CD4-positive, alpha-beta T cell treated with Interleukin-4 for 1 hour (primary cell): ENCODE results near the gene RABGAP1L.
"Not testable (repeated sequence)": the region's sequence is repeated elsewhere in the genome, so short reads cannot be mapped to it uniquely, and the experiment has no call there.

Source experiments
- DNase-seq, 2 donors: peaks; one replicate each; pipeline ENCODE4 v3.0.0-alpha.2; 2020 to 2022

RABGAP1L gene

GRCh38 chr1:174469052-174469451 lies 309.7 kb downstream of the RABGAP1L start:
- DNase-seq: no peak

- no peak for DNase-seq
These were observed 310.4 kb downstream of the RABGAP1L start for GRCh38 chr1:174469687-174470086.

DNA sequence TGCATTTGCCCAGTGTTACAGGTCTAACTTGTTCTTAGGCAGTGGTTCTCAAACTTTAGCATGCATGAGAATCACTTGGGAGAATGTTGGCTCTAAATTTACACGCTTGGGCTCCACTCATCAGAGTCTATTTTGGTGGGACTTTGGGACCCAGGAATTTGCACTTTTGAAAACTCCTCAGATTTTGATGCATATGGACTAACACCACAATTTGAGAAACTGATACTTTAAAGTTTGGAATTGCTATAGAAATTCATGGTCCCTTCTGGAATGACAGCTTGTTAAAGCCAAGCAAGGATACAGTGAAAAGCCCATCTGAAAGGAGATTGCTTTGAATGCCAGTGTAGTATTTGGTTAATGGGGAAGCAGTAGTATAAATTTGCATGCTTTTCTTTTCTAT lies 320.0 kb downstream of the RABGAP1L start:
- DNase-seq: no peak

DNA sequence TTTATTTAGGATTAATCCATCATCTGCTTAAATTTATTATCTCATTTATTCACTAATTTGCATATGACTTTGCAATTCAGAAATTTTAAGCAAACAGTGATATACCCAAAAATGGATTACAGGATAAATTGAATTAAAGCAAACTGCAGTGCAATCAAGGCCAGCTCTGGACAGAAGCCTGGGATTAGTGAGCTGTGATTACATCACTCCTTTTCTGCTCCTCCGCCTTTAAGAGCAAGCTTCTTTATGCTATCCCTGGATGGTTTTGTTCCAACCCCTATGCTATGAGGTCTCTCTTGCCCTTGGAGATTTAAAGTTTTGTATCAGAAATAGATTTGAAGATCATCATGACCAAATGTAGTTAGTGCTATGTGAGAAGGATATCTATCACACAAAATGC lies 321.0 kb downstream of the RABGAP1L start:
- DNase-seq: no peak

GRCh38 chr1:174491606-174492005 lies 332.3 kb downstream of the RABGAP1L start:
- DNase-seq: no peak

GRCh38 chr1:174497478-174497877 lies 338.2 kb downstream of the RABGAP1L start:
- no peak for DNase-seq

- not testable (repeated sequence) for DNase-seq
These were observed 357.4 kb downstream of the RABGAP1L start for GRCh38 chr1:174516755-174517154.

- DNase-seq: no peak
These were observed 360.5 kb downstream of the RABGAP1L start for GRCh38 chr1:174519844-174520243.

- DNase-seq: no peak
These were observed 372.4 kb downstream of the RABGAP1L start for GRCh38 chr1:174531751-174532150.

- DNase-seq: no peak
These were observed 375.5 kb downstream of the RABGAP1L start for GRCh38 chr1:174534789-174535188.

- DNase-seq: no peak
These were observed 375.9 kb downstream of the RABGAP1L start for GRCh38 chr1:174535207-174535606.

- not testable (repeated sequence) for DNase-seq
These were observed 384.1 kb downstream of the RABGAP1L start for GRCh38 chr1:174543421-174543820.

DNA sequence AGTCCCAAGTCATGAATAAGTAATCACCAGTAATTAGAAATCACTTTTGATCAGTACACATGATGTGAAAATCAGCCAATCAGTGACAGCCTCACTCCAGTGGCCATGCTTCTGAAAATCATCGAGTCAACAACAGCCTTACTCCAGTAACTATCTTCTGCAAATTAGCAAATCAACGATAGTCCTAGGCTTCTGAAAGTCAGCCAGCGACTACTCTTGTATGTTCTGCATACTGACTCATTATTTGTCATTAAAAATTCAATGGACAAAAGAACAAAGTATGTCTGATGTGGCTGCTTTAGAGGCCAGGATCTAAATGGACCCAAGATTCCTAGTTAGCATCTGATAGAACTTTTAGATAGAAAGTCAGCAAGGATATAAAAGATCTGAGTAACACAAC lies 391.0 kb downstream of the RABGAP1L start:
- DNase-seq: no peak

GRCh38 chr1:174556392-174556791 lies 397.1 kb downstream of the RABGAP1L start:
- no peak for DNase-seq

GRCh38 chr1:174568551-174568950 lies 409.2 kb downstream of the RABGAP1L start:
- DNase-seq: no peak

DNA sequence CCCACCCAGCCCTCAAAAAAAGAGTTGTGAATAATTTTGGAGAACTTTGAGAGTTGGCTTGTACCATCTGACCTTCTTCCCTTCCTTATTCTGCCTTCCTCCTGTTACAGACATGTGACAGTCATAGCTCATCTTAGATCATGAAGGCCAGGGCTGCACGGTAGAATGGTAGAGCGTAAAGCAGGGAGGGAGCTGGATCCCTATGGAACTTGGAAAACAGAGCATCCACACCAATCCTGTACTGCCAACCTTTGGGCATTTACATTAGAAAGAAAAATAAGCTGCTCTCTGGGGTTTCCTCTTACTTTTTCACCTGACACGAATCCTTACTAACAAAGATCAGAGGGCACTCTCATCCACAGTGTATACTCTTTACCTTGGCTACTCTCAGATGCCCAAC lies 409.9 kb downstream of the RABGAP1L start:
- DNase-seq: no peak

- no peak for DNase-seq
These were observed 413.5 kb downstream of the RABGAP1L start for GRCh38 chr1:174572771-174573170.

DNA sequence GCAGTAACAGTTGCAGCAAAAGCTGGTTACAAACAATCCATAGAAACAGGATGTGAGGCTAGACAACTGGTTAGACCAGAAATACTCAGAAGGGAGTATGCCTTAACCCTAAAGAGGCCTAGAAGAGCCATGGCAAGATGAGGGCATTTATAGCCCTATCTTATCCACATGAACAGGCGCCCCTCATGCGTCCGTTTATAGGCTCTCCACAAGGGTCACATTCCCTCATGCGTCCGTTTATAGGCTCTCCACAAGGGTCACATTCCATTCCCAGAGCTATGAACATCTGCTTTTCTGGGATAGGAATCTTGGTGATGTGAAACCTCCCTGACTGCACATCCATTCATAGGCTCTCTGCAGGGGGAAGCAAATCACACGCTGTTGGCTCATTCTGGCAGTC lies 416.8 kb downstream of the RABGAP1L start:
- not testable (repeated sequence) for DNase-seq

GRCh38 chr1:174577681-174578080 lies 418.4 kb downstream of the RABGAP1L start:
- DNase-seq: no peak

DNA sequence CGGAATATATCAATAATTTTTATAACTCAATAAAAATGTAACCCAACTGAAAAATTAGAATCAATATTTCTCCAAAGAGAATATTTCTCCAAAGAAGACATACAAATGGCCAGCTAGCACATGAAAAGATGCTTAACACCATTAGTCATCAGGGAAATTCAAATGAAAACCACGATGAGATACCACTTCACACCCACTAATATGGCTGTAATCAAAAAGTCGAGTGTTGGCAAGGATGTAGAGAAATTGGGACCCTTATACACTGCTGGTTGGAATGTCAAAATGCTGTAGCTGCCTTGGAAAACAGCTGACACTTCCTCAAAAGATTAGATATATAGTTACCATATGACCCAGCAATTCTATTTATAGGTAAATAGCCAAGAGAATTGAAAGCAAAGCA lies 421.5 kb downstream of the RABGAP1L start:
- DNase-seq: no peak

DNA sequence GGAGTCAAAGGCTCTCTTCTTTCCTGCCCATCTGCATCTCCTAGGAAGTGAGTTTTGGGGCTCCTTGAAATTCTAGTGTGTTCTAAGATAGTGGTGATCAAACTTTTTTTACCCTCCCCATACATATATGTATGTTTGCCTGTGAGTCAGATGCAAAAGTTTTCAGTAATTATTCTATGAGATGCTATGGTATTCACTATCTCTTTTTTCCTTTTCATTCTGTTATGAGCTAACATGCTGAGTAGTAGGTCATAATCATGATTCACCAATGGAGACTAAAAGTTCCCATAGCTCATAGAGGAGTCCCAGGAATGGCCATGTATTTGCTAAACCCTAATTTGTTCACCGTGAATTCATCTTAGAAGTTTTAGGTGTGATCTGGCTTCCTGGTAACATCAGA lies 424.0 kb downstream of the RABGAP1L start:
- DNase-seq: no peak

- no peak for DNase-seq
These were observed 424.8 kb downstream of the RABGAP1L start for GRCh38 chr1:174584071-174584470.

DNA sequence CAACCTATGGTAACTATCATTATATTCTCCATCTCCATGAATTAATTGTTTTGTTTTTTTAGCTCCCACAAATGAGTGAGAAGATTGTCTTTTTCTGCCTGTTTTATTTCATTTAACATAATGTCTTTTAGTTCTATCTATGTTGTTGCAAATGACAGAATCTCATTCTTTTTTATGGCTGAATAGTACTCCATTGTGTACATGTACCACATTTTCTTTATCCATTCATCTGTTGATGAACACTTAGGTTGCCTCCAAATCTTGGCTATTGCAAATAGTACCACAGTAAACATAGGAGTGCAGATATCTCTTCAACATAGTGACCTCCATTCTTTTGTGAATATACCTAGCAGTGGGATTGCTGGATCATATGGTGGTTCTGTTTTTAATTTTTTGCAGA lies 429.3 kb downstream of the RABGAP1L start:
- not testable (repeated sequence) for DNase-seq

GRCh38 chr1:174605198-174605597 lies 445.9 kb downstream of the RABGAP1L start:
- DNase-seq: no peak

DNA sequence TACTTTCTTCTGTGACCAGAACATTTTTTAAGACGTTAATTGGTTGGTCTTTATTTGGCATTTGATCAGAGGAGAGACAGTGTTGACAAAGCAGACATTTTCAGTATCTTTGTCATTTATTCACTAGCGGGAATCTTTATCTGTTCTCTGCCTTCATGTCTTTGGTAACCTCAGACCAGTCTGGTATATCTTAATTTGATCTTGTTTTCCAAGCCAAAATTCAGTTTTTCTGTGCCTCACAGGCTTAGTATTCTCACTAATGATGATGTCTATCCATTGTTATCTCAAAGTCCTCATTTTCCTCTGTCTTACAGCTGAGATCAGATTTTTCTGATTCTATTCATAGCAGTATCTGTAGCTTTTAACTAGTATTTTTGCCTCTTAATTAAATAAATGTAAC lies 447.2 kb downstream of the RABGAP1L start:
- DNase-seq: no peak

DNA sequence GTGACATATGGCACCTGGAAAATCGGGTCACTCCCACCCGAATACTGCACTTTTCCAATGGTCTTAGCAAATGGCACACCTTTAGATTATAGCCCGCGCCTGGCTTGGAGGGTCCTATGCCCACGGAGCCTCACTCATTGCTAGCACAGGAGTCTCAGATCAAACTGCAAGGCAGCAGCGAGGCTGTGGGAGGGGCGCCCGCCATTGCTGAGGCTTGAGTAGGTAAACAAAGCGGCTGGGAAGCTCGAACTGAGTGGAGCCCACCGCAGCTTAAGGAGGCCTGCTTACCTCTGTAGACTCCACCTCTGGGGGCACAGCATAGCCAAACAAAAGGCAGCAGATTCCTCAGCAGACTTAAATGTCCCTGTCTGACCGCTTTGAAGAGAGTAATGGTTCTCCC lies 458.6 kb downstream of the RABGAP1L start:
- DNase-seq: not testable (repeated sequence)
